ENCODE measurements around the gene INAVA.

INAVA gene

GRCh38 chr1:200890818-200891773 lies 3.6 kb upstream of the INAVA start:
- peak overlapping the region; percentile 100 for H3K27ac Mint-ChIP-seq
- no peaks in the 10 kb centered on the region for H3K27me3 Mint-ChIP-seq (ENCODE audit: low read depth, poor library complexity)
- H3K9me3 Mint-ChIP-seq: no peaks in the 10 kb centered on the region
- H3K36me3 Mint-ChIP-seq (ENCODE audit: low read depth): no peaks in the 10 kb centered on the region
- peak overlapping the region; percentile 97 for H3K4me3 Mint-ChIP-seq
- H3K4me1 Mint-ChIP-seq: peaks cover 85% of the 10 kb centered on the region
- DNase-seq: peak; percentile 75
- TF ChIP-seq CTCF (IDR thresholded peaks at IDR 0.05): peak; percentile 50

- Mint-ChIP-seq H3K36me3 (ENCODE audit: low read depth) (no peaks in the 10 kb centered on the region), H3K27me3 (ENCODE audit: low read depth, poor library complexity) (no peaks in the 10 kb centered on the region), H3K9me3 (no peaks in the 10 kb centered on the region), H3K27ac (peak overlapping the region; percentile 100), H3K4me3 (peak overlapping the region; percentile 97), H3K4me1 (peaks cover 88% of the 10 kb centered on the region)
- TF ChIP-seq CTCF (IDR thresholded peaks at IDR 0.05): no peak
- peak; percentile 72 for DNase-seq
Measured at GRCh38 chr1:200891774-200892157, 2.9 kb upstream of the INAVA start.

GRCh38 chr1:200892546-200892945 lies 2.2 kb upstream of the INAVA start:
- peak overlapping the region; percentile 100 for H3K27ac Mint-ChIP-seq
- TF ChIP-seq CTCF (IDR thresholded peaks at IDR 0.05): no peak
- no peaks in the 10 kb centered on the region for H3K9me3 Mint-ChIP-seq
- H3K27me3 Mint-ChIP-seq (ENCODE audit: low read depth, poor library complexity): no peaks in the 10 kb centered on the region
- H3K4me1 Mint-ChIP-seq: peaks cover 88% of the 10 kb centered on the region
- no peaks in the 10 kb centered on the region for H3K36me3 Mint-ChIP-seq (ENCODE audit: low read depth)
- peak overlapping the region; percentile 97 for H3K4me3 Mint-ChIP-seq
- no peak for DNase-seq

GRCh38 chr1:200892958-200893357 lies 1.7 kb upstream of the INAVA start:
- no peaks in the 10 kb centered on the region for H3K9me3 Mint-ChIP-seq
- no peaks in the 10 kb centered on the region for H3K27me3 Mint-ChIP-seq (ENCODE audit: low read depth, poor library complexity)
- peak overlapping the region; percentile 97 for H3K4me3 Mint-ChIP-seq
- no peak for DNase-seq
- TF ChIP-seq CTCF (IDR thresholded peaks at IDR 0.05): no peak
- no peak overlapping the region for H3K27ac Mint-ChIP-seq
- H3K36me3 Mint-ChIP-seq (ENCODE audit: low read depth): peaks cover 2% of the 10 kb centered on the region
- peaks cover 88% of the 10 kb centered on the region for H3K4me1 Mint-ChIP-seq

- H3K36me3 Mint-ChIP-seq (ENCODE audit: low read depth): peaks cover 6% of the 10 kb centered on the region
- peaks cover 88% of the 10 kb centered on the region for H3K4me1 Mint-ChIP-seq
- peak overlapping the region; percentile 97 for H3K4me3 Mint-ChIP-seq
- H3K9me3 Mint-ChIP-seq: no peaks in the 10 kb centered on the region
- no peaks in the 10 kb centered on the region for H3K27me3 Mint-ChIP-seq (ENCODE audit: low read depth, poor library complexity)
- no peak for TF ChIP-seq CTCF (IDR thresholded peaks at IDR 0.05)
- no peak for DNase-seq
- H3K27ac Mint-ChIP-seq: peak overlapping the region; percentile 22
Measured at GRCh38 chr1:200893411-200893901, 1.2 kb upstream of the INAVA start.
